Measurements from ENCODE around the gene PGPEP1.
A peak's percentile ranks its signal among the peaks of the same experiment; 100 is the strongest.

PGPEP1 gene

GRCh38 chr19:18391509-18392075 is 51.2 kb downstream of the PGPEP1 start:
- peak overlapping the region in 1 of 2 donors; percentile 28 for H3K27ac ChIP-seq
- no peak for TF ChIP-seq CTCF (IDR thresholded peaks at IDR 0.05)
- no peak for DNase-seq (ENCODE audit: low spot score)
- no peak overlapping the region for H3K4me3 ChIP-seq

GRCh38 chr19:18392417-18392816 is 52.0 kb downstream of the PGPEP1 start:
- no peak for DNase-seq (ENCODE audit: low spot score)
- Histone ChIP-seq H3K27ac (peak overlapping the region in 1 of 2 donors; percentile 28), H3K4me3 (no peak overlapping the region)
- TF ChIP-seq CTCF (IDR thresholded peaks at IDR 0.05) = no peak

DNA sequence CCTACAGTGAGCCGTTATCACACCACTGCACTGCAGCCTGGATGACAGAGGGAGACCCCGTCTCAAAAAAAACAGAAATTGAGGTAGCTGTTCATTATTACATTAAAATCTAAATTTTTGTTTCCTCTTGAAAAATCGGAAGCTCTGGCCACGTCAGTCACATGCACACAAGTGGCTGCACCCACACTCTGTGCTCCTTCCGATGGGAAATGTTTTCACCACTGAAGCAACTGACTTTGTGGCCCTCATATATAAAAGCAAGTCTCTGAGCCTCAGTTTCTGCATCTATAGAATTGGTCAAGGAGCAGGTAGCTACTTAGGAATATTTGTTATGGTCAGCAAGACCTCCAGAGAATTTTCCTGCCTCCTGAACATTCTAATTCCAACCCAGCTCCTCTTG is 52.5 kb downstream of the PGPEP1 start:
- H3K27ac ChIP-seq = peak overlapping the region in 1 of 2 donors; percentile 63
- no peak for DNase-seq (ENCODE audit: low spot score)
- H3K4me3 ChIP-seq = no peak overlapping the region
- no peak for TF ChIP-seq CTCF (IDR thresholded peaks at IDR 0.05)

- TF ChIP-seq CTCF (IDR thresholded peaks at IDR 0.05) = no peak
- Histone ChIP-seq H3K4me3 (peak overlapping the region; percentile 2), H3K27ac (peak overlapping the region in 1 of 2 donors; percentile 63)
- peak; percentile 73 for DNase-seq (ENCODE audit: low spot score)
Measured at GRCh38 chr19:18393836-18394235, 53.4 kb downstream of the PGPEP1 start.

DNA sequence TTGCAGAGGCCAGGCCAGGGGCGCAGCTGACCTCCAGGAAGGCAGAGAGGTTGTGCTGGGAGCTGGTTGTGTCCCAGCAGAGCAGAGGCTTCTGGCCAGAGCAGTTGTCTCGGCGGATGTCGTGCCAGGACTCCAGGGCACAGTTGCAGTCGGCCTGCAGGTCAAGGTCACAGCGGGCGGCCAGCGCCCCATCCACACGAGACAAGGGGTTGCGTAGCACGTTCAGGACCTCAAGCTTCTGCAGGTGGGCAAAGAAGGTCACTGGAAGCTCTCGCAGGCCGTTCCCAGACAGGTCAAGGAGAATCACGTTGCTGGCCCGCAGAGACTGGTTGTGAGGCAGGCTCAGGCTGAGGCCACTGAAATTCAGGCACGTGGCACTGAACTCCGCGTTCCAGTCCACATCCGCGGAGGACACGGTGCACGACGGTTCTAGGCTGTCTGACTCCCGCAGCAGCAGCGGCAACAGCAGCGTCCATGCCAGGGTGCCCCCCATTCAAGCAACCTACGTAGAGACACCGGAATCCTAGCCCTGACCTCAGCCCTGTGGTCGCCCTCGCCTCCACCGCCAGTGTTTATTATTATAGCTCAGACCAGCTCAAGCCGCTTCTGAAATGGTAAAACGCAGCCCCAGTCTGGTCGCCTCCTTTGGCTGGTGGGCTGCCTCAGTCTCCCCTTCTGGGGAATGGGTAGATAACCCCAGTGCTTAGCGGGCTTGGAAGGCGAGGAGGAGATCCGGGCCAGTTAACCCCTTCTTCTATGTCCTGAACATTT is 56.3 kb downstream of the PGPEP1 start:
- peak overlapping the region in 1 of 2 donors; percentile 48 for H3K27ac ChIP-seq
- H3K4me3 ChIP-seq = peak overlapping the region; percentile 64
- TF ChIP-seq CTCF (IDR thresholded peaks at IDR 0.05) = no peak
- no peak for DNase-seq (ENCODE audit: low spot score)

- peak; percentile 70 for DNase-seq (ENCODE audit: low spot score)
- no peak for TF ChIP-seq CTCF (IDR thresholded peaks at IDR 0.05)
- Histone ChIP-seq H3K27ac (peak within 1 kb of the TSS in 1 of 2 donors; percentile 48), H3K4me3 (peak within 1 kb of the TSS; percentile 64)
Measured at GRCh38 chr19:18397242-18398202, 57.1 kb downstream of the PGPEP1 start, which contains the start of gene LRRC25. TSS of gene LRRC25 (minus strand) at chr19:18397622. CDS start at chr19:18396963, 659 bp downstream.
